DMS153 treated with DMSO at 0.1 percent for 48 hours (cell line): Measurements from ENCODE around the gene TIAM1.

ENCODE experiments used
- DNase-seq: peaks from one replicate; lab custom pipeline; 2025; ENCODE audit not compliant: unreplicated experiment; lab: John Stamatoyannopoulos, UW

Gene TIAM1

DNA sequence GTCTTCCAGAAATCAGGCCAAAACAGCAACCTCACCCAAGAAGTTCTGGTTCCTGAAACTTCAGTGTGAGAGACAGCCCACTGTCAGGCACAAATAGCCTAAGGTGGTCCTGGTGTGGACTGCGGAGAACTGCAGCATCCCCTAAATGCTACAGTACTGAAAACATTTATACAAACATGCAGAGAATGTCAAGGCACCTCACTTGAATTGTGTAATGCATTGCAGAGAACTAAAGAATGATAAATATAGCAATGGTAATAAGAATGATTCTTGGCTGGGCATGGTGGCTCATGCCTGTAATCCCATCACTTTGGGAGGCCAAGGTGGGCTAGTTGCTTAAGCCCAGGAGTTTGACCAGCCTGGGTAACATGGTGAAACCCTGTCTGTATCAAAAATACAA, 138.6 kb downstream of the TIAM1 start:
- no peak for DNase-seq

DNA sequence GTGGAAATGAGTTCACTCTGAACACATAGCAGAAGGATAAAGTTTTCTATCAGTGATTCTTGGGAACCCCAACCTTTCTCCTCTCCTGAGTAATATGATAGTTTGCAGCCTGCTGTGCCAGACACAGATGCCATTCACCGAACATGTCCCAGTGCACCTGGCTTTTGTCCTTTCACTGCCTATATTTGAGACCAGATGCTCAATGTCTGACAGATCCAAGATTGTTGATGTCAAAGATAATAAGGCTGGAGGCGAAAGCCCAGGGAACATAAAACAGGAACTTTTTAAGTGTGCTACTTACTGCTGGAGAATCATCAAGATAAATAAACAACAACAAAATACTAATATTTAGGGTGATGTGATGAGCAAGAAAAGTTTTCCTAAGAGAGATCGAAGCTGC, 139.3 kb downstream of the TIAM1 start:
- no peak for DNase-seq

DNA sequence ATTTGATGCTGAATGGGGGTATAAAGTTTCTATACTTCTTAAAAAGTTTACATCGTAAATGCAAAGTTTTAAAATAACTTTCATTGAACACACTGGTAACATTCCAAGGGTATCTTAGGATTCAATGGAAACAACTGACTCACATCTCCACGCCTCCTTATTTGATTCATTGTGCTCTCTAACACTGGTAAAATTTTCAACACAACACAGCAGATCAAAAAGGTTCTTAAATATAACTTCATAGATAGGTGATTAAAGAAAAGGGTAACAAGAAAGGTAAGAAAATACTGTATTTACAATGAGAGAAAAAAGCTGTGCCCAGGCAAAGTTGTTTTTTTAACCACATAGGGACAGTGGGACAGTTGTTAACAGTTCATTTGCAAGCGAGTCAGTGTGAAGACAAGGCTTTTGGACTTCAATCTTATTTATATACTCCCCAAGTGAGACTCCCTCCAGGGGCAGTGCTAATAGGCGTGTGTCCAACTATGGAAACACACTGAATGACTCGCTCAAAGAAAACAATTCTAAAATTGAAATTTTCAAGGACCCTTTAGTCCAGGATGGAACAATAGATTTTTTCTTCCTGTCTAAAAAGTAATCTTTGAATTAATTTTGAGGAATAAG, 140.5 kb downstream of the TIAM1 start:
- DNase-seq = no peak

DNA sequence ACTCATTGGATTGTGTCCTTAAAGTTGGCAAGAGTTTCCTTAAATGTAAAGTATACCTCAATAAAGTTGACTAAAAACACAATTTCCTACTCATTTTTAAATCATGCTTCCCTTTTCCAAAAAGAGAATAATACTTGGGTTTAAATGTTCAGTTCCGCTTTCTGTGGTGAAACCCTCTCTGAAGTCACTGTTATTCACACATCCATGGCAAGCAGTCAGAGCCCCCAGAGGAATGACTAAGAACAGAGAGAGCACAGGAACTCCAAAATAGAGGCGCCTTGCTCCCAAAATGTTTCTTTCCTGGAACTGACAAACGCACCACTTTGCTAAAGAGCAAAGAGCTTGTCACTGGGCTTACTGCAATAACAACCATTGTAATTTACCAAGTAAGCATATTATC, 142.5 kb downstream of the TIAM1 start:
- DNase-seq = no peak

DNA sequence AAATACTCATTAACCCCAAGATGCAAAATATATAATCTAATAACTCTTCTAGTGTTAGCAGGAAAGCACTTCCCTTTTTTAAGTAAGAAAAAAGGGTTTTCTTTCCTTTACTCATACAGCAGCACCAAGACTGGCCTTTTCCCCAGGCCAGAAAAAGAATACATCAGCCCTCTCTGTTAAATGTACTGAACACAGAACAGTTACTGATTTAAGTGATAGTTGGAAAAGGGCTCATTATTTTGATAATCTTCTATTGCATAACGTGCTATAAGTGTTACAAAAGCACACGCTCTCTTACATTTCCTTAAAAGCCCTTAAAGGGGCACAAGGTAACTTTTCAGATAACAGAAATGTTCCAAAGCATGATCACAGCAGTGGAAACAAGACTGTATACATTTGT, 142.9 kb downstream of the TIAM1 start:
- DNase-seq = no peak

DNA sequence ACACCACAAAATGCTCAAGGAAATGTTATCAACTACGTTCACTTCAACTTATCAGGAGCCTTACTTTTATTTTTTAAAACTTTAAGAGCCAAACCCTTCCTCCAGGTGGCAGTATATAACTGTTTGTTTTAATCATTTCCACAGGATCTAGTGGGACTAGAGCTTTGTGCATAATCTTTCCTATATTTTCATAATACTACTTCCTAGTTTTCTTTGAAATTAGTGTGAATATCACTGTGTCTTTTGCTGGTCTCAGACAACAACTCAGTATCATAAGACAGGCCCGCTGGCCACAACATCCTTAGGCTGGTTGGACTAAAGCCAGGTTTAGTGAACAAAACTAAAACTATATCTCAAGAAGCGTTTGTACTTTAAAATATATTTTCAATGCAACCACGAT, 145.5 kb downstream of the TIAM1 start:
- peak; percentile 58 for DNase-seq

DNA sequence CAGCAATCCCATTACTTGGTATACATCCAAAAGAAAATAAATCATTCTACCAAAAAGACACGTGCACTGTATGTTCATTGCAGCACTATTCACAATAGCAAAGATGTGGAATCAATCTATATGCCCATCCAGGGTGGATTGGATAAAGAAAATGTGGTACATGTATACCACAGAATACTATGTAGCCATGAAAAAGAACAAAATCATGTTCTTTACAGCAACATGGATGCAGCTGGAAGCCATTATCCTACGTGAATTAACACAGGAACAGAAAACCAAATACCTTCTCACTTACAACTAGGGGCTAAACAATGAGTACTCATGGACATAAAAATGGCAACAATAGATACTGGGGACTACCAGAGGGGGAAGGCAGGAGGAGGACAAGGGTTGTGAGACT, 147.3 kb downstream of the TIAM1 start:
- DNase-seq = no peak

DNA sequence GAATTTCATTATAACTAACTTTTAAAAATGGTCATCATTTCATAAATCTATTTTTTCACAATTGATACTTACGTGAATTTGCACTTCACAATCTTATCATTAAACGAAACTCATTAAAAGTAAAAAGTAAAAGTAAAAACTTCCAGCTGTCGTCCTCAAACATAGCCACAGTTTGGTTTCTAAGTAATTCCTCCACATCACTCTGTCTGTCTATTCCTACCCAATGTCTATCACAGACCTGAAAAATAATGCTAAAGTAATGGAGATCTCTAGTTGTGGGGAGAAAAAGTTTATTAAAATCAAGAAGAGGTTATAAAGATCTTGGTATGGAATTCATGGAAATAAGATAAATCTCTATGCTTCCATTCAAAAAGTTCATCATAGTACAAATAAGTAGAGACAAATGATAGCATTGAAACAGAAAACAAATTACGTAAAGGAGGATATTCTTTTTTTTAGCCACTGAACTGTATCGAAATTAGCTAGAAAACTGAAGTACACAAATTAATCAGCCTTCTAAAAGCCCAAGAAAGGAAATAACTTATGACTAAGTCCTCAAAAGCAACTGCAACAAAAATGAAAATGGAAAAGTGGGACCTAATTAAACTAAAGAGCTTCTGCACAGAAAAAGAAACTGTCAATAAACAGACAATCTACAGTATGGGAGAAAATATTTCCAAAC, 148.6 kb downstream of the TIAM1 start:
- DNase-seq = no peak

DNA sequence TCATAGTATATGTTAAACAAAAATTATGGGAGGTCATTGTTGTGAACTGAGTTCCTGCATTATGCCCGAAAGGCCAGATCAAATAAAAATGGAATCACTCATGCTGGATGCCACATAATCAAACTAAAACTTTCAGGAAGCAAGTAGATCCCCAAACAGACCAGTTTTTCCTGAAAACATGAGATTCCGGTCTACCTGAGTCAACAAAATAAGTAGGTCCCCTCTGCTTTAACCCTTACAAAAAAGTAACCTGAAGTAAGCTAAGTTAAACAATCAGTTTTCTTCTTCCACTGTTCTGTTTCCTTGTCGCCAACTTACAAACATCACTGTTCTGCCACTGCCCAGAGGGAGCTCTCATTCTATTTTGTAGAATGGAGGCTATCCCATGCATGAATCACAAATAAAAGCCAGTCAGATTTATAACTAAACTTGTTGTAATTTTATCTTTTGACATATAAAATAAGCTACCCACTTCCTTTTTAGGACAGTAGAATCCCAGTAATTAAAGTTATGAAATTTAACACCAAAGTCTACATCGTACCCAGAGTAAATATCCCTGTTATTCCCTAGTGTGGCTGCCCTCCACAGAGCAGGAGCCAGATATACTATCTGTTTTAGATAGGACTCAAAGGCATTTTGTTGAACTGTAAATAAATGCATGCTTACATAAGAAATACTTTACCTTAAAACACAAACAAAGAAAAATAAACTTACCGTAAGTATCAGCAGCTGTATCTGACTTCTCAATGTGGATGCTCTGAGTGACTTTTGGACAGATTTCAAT, 149.4 kb downstream of the TIAM1 start:
- DNase-seq = no peak

DNA sequence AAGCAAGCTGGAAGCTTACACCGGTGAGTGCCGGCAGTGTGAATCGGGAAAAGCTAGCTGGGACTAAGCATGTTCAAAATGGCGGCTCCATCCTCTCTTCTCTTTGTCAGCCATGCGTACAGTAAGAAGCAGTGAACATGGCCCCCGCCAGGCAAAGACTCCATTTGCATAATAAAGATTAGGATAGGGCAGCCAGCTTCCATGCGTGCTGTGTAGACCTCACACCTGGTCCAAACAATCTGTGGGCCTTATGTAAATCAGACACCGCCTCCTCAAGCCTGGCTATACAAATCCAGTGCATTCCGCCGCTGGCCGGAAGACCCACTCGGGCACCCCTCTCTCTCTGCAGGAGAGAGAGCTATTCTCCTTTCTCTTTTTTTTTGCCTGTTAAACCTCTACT, 150.3 kb downstream of the TIAM1 start:
- no peak for DNase-seq

DNA sequence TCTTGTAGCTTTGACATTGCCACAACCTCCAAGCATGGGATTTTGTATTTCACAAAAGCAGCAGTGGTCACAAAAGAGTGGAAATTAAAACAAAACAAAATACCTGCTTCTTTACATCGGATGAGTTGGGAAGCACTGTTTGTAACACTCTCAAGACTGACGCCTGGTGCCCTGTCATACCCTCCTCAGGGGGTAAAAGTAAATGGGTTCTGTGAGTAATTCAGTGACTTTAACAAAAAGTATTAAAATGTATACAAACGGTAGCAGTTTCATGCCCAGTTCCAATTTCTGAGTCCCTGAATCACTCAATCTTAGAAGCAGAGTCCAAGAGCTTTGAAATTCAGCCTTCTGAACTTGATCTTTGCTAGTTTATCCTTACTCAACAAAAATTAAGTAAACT, 152.5 kb downstream of the TIAM1 start:
- DNase-seq = no peak

DNA sequence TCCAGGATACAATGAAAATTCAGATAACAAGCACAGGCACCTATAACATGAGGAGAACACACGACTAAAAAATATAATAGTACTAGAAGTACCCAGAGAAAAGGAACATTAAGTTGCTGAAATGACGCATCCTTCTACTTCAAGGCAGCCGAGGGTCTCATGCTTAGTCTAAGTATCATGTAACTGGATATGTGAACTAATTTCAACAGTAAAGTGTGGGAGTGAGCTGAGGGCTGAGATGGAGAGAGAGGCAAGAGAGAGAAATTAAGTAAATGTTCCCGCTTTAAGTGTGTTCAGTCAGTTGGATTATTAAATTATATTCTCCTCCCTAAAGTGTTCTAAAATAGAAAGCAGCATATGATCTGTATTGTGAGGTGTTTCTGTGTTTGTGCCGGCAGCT, 153.5 kb downstream of the TIAM1 start:
- DNase-seq = no peak

DNA sequence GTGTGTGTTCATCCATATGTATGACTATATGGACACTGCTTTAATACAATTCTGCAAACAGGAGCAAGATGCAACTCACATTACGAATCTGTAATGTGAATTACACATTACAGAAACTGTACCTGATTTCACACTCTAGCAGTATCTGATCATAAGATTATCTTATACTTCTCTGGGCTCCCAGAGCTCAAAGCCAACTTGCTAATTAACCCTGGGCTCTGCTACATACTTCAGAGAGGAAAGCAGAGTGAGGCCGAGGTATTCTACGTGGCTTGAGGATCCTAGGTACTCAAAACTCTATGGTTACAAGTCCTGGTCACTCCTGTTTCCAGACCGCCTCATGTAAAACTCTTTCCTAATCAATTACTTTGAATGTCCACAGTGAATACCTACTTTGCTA, 156.6 kb downstream of the TIAM1 start:
- no peak for DNase-seq

DNA sequence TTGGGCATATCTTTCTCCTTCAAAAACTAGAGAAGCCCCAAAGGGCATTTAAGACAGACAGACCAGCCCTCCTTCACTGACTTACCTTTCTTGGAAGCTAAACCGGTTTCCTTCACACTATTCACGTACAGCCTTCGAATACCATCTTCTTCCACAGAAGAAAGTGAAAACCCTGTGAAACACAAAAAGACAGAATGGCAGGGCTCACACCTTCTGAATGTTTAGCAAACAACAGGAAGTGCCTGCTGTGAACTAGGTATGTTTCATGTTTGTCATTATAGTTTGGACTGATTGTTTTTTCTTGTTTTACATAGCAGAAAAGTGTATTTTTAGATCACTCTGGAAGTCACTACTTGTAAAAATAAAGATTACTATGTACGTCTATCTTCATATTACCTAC, 157.1 kb downstream of the TIAM1 start:
- no peak for DNase-seq

DNA sequence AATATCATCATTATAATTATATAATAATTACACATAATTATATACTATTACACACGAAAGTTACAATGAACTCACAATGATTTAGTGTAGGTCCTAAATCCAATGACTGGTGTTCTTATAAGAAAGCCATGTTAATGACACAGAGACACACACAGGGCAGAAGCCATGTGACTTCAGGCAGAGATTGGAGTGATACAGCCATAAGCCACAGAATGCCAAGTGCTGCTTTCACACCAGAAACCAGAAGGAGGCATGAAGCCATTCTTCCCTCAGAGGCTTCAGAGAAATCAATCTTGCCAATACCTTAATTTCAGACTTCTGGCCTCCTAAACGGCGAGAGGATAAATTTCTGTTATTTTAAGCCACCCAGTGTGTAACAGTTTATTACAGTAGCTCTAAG, 158.4 kb downstream of the TIAM1 start:
- DNase-seq = no peak

DNA sequence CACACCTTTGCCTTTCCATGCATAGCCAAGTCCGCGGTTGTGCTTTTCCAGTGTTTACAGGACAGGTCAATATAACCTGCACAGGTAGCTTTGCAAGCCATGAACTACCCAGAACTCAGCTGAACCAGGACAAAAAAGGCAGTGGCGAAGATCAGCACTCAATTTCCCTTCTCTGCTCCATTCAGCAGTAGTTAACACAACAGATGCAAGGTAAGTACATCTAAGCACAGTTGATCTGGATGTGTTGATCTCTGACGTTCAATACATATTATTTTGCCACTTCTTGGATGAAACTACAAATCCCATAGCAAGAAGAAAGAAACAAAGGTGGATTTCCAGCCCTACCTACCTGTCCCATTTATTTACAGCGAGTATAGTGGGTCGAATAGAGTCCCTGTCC, 159.2 kb downstream of the TIAM1 start:
- no peak for DNase-seq

DNA sequence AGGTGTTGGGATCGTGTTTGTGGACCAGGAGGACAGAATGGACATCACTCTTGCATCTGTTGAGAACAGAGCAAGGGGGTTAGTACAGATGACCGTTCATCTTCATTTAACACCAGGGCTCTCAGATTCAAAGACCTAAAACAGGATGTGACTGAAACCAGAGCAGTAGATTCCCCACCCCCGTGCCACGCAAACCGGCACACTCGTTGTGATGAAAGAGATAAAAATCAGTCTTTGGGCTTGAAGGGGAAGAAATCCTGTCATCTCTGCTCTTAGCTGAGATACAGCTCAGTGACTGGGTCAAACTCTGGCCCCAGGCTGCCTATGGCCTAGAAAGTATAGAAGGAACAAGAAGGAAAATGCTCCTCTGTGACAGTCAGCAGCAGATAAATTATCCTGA, 159.6 kb downstream of the TIAM1 start:
- DNase-seq = no peak

DNA sequence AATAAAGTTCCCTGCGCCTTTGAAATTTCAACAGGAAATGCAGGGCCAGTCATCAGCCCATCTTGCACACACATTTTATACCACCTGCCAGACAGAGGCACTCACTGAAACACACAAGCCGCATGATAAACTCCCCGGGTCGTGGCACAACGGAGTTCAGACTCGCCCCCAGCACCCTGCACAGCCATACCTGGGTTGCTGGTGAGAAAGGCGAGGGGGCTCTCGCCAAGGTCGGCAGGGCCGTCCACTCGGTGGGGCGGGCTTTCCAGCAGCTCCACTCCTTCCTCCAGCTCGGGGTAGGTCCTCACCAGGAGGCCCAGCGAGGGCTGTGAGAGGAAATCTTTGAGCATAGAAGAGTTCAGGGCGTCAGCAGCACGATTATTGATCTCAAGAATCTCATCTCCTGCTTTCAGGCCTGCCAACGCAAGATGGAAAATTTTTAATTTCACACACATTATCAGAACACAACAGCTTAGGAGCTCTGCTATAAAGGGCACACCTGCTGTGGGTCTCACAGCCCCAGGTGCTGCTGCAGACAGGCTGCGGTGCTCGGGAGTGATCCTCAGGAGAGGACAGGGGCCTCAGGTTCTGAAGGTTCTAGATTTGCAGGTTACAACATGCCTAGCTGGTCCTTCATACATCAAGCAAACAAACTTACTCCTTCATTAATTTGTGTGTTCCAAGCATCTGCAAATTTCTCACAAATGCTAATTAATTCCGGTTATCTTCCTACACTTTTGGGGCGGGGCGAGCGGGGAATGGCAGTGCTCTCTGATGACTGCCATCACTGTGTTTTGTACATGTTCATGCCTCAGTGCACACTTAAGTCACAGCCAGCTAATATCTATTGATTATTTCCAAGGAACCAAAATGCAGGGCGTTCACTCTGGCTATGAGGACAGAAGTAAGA, 161.6 kb downstream of the TIAM1 start:
- no peak for DNase-seq

DNA sequence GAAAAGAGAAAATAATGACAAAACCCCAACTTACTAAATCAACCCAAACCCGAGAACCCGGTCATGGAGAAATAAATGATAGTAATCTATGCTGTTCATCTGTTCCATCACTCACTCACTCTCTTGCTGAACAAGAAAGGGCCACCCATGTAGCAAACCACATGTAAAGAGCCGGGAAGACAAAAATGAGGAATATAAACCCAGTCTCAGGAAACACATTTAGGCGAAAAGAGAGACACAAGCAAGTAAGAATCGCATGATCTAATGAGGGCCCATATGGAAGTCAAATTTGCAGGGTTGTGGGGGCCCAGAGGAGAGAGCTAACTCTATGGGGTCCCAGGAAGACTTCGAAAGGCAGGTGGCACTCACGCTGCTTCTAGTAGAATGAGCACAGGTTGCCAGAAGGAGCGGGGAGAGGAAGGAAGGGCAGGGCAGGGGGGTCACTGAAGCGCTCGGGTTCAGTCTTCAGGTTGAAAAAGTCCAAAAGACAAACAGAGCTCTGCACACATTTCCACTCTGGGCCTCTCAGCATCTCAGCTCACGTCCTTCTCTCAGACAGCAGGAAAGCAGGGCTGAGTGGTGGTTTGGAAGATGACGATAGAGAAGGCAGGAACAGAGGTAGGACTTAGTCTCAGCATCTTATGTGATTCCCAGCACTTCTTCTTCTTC, 162.8 kb downstream of the TIAM1 start:
- DNase-seq = no peak

DNA sequence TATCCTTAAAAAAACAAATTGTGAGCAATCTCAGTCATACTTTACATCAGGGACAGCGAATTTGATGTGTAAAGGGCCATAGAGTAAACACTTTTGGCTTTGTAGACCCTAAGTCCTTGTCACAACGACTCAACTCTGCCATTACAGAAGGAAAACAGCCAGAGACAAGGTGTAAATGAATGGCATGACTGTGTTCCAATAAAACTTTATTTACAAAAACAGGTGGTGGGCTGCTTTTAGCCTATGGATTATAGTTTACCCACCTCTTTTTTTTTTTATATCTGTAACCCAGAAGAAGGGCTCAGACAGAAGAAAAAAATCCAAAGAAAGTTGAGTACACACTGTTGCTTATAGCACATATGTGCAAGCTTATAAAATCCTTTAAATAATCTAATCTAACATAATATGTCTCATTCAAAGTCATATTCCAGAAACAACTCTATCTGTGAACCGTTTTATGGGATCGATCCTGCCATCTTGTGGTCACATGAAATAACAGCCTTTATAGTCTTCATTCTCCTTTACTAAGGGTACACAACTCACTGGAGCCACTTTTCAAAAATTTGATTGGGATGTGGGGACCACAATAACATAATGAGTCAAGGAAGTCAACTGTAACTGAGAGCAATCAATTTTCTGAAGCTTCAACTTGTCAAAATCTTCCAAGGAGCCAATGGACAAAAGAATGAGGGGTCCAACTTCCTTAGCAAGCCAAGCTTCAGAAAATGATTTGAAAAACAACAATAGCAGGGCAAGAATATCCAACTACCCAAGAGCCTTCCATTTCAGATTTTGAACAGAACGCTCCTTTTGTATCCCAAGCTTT, 163.6 kb downstream of the TIAM1 start:
- DNase-seq = peak; percentile 13
